ENCODE measurements around the gene RPL27A.

The RPL27A gene

DNA sequence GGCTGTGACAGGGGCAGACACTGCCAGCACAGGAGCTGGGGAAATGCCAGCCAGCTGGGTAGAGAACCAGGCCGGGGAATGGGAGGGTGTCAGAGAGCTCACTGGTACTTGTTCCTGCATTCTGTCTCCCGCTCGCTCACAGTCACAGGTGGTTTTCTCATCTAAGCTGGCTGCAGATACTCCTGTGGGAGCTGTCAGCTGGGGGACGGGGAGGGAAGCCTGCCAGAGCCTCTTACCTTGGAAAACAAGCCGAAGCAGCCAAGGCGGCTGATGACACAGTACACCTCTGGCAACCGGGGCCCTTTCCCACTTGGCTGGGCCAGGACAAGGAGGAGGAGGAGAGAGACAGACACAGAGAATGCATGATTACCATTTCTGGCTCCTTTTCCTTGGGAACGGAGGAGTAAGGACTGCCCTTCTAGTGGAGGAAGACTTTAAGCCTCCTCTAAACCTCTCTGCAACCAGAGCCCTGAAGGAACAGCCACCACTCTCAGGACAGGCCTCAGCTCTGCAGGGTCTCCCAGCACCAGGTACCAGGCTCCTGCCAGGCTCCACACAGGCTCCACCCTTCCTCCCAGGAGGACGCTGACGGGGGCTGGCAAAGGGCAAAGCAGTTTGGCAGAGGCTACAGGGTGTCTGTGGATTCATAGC, 25.1 kb downstream of the RPL27A start:
- no peak for TF ChIP-seq CTCF (IDR thresholded peaks at IDR 0.05; ENCODE audit: borderline replicate concordance, insufficient read depth, low read depth, low read length)
- no peak overlapping the region for H3K4me3 ChIP-seq (ENCODE audit: low read depth, low read length)

- TF ChIP-seq CTCF (IDR thresholded peaks at IDR 0.05; ENCODE audit: borderline replicate concordance, insufficient read depth, low read depth, low read length) = no peak
- H3K4me3 ChIP-seq (ENCODE audit: low read depth, low read length) = no peak overlapping the region
These were observed 26.5 kb downstream of the RPL27A start for GRCh38 chr11:8709002-8709672.

DNA sequence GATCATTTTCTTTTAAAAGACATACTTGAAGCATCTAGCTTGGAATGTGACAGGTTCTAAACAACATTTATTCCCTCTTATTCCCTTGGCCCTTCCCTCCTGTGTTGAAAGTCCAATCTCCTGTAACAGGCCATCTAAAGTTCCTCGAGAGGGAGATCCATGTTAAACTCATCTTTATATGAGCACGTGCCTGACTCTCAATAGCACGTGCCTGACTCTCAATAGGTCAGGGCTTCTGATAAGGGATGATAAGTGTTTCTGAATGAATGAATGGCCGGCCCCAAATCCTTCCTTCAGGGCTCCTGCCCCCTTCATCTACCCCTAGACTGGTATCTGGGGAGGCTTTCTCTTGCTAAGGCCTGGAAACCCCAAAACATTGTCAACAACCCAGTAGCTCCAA, 27.2 kb downstream of the RPL27A start:
- no peak overlapping the region for H3K4me3 ChIP-seq (ENCODE audit: low read depth, low read length)
- TF ChIP-seq CTCF (IDR thresholded peaks at IDR 0.05; ENCODE audit: borderline replicate concordance, insufficient read depth, low read depth, low read length) = no peak

DNA sequence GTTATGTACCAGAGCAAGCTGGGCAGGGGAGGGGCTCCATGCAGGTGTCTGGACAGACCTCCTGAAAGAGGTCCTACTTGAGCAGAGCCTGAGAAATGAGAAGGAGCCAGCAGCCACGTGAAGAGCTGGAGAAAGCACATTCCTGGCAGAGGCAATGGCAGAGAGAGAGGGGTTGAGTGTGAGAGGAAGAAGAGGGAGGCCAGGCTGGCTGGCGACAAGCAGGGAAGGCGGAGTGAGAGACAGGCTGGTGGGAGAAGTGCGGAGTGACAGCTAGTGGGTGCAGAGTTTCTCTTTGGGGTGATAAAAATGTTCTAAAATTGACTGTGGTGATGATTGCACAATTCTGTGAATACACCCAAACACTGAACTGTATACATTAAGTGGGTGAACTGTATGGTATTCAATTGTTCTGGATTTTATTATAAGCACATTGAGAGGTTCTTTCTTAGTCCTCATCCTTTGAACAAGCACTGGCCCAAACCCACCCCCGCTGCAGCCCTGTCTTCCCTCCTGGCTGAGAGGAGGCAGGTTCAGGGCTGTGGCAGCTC, 29.4 kb downstream of the RPL27A start:
- TF ChIP-seq CTCF (IDR thresholded peaks at IDR 0.05; ENCODE audit: borderline replicate concordance, insufficient read depth, low read depth, low read length) = no peak
- no peak overlapping the region for H3K4me3 ChIP-seq (ENCODE audit: low read depth, low read length)

GRCh38 chr11:8712506-8712905, 29.9 kb downstream of the RPL27A start:
- no peak for TF ChIP-seq CTCF (IDR thresholded peaks at IDR 0.05; ENCODE audit: borderline replicate concordance, insufficient read depth, low read depth, low read length)
- no peak overlapping the region for H3K4me3 ChIP-seq (ENCODE audit: low read depth, low read length)

DNA sequence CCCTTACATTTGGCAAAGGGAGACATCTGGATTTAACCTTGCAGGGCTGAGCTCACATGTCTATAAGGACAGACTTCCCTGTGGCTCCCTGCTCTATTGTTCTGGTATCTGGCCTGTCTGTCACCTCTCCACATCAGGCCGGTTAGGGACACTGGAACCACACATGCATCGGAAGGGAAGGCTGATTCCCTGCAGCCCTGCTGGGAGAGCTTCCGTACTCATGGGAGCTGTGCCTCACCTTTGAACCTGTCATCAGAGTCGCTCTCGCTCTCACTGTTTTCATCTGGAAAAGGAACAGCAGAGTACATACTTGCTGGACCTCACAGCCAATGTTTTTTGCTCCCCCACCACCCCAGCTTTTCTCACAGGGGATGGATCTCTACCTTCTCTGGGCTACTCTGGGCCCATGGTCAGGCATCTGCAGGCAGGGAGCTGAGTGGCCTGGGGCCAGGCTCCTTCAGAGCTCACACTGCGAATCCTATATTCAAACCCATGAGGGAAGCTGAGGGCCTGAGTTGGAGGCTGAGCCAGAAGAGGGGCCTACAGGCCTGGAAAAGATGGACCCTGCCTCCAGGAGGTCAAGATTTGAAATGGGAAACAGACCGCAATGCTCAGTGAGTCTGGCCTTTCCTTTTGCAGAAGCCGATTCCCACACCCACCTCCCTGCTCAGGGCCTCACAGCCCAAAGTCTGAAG, 31.3 kb downstream of the RPL27A start:
- H3K4me3 ChIP-seq (ENCODE audit: low read depth, low read length) = no peak overlapping the region
- TF ChIP-seq CTCF (IDR thresholded peaks at IDR 0.05; ENCODE audit: borderline replicate concordance, insufficient read depth, low read depth, low read length) = no peak
